Kidney capillary endothelial cell (primary cell): ENCODE results near the gene CLPX.
"Not testable (repeated sequence)": the region's sequence is repeated elsewhere in the genome, so short reads cannot be mapped to it uniquely, and the experiment has no call there.

Source experiments
- DNase-seq: peaks from one replicate; pipeline ENCODE4 v3.0.0-alpha.2; 2018; ENCODE audit warnings: low spot score

Gene CLPX

GRCh38 chr15:65171428-65171827 lies 13.7 kb downstream of the CLPX start:
- no peak for DNase-seq

- DNase-seq, result no peak
Observed at GRCh38 chr15:65165875-65166274, 19.3 kb downstream of the CLPX start.

GRCh38 chr15:65164139-65164538 lies 21.0 kb downstream of the CLPX start:
- DNase-seq, result no peak

- DNase-seq, result peak; percentile 10
Observed at GRCh38 chr15:65163041-65163440, 22.1 kb downstream of the CLPX start.

GRCh38 chr15:65156692-65157091 lies 28.4 kb downstream of the CLPX start:
- no peak for DNase-seq

- DNase-seq, result no peak
Observed at GRCh38 chr15:65154720-65155119, 30.4 kb downstream of the CLPX start.

GRCh38 chr15:65147902-65148301 lies 37.2 kb downstream of the CLPX start:
- no peak for DNase-seq

GRCh38 chr15:65146438-65146837 lies 38.7 kb downstream of the CLPX start:
- DNase-seq, result no peak

GRCh38 chr15:65138631-65139030 lies 46.5 kb downstream of the CLPX start:
- DNase-seq, result not testable (repeated sequence)

GRCh38 chr15:65137893-65138292 lies 47.2 kb downstream of the CLPX start:
- not testable (repeated sequence) for DNase-seq

GRCh38 chr15:65137089-65137488 lies 48.1 kb downstream of the CLPX start:
- DNase-seq, result not testable (repeated sequence)

GRCh38 chr15:65134538-65134937 lies 50.6 kb downstream of the CLPX start:
- DNase-seq, result no peak

- peak; percentile 80 for DNase-seq
Observed at GRCh38 chr15:65133548-65134200, 51.5 kb downstream of the CLPX start, which contains the start of gene PDCD7. Gene PDCD7, minus strand, starts transcription at chr15:65133808. Its CDS starts 27 bp downstream, at chr15:65133781.

- peak; percentile 36 for DNase-seq
Observed at GRCh38 chr15:65132878-65133547, 52.1 kb downstream of the CLPX start.

GRCh38 chr15:65130941-65131340 lies 54.2 kb downstream of the CLPX start:
- DNase-seq, result no peak

GRCh38 chr15:65115542-65115941 lies 69.6 kb downstream of the CLPX start:
- no peak for DNase-seq

GRCh38 chr15:65115086-65115485 lies 70.1 kb downstream of the CLPX start, which contains the start of gene UBAP1L:
Gene UBAP1L, minus strand, starts transcription at chr15:65115200. Its CDS starts 8,985 bp downstream, at chr15:65106215.
- no peak for DNase-seq

GRCh38 chr15:65110676-65111292 lies 74.4 kb downstream of the CLPX start:
- peak; percentile 79 for DNase-seq

- DNase-seq, result no peak
Observed at GRCh38 chr15:65106011-65106590, 79.0 kb downstream of the CLPX start.

GRCh38 chr15:65105038-65105437 lies 80.1 kb downstream of the CLPX start:
- DNase-seq, result no peak

- DNase-seq, result no peak
Observed at GRCh38 chr15:65102912-65103311, 82.2 kb downstream of the CLPX start.

- no peak for DNase-seq
Observed at GRCh38 chr15:65101891-65102708, 83.0 kb downstream of the CLPX start.
